Measurements from ENCODE around the gene CDKAL1.

CDKAL1 gene

GRCh38 chr6:21141616-21142303 lies 607.5 kb downstream of the CDKAL1 start:
- Histone ChIP-seq H3K27ac (no peak overlapping the region), H3K4me3 (no peak overlapping the region)
- DNase-seq (ENCODE audit: low spot score): no peak
- TF ChIP-seq CTCF (IDR thresholded peaks at IDR 0.05): no peak

- TF ChIP-seq CTCF (IDR thresholded peaks at IDR 0.05): no peak
- H3K4me3 ChIP-seq: no peak overlapping the region
- no peak overlapping the region for H3K27ac ChIP-seq
- no peak for DNase-seq (ENCODE audit: low spot score)
Observed at GRCh38 chr6:21142741-21143140, 608.5 kb downstream of the CDKAL1 start.

- no peak for TF ChIP-seq CTCF (IDR thresholded peaks at IDR 0.05)
- H3K4me3 ChIP-seq: no peak overlapping the region
- DNase-seq (ENCODE audit: low spot score): no peak
- no peak overlapping the region for H3K27ac ChIP-seq
Observed at GRCh38 chr6:21143645-21144044, 609.4 kb downstream of the CDKAL1 start.

- Histone ChIP-seq H3K27ac (no peak overlapping the region), H3K4me3 (no peak overlapping the region)
- no peak for TF ChIP-seq CTCF (IDR thresholded peaks at IDR 0.05)
- DNase-seq (ENCODE audit: low spot score): no peak
Observed at GRCh38 chr6:21144928-21145327, 610.7 kb downstream of the CDKAL1 start.

- no peak for TF ChIP-seq CTCF (IDR thresholded peaks at IDR 0.05)
- DNase-seq (ENCODE audit: low spot score): no peak
- H3K4me3 ChIP-seq: no peak overlapping the region
- no peak overlapping the region for H3K27ac ChIP-seq
Observed at GRCh38 chr6:21147995-21148394, 613.7 kb downstream of the CDKAL1 start.

GRCh38 chr6:21149470-21149869 lies 615.2 kb downstream of the CDKAL1 start:
- Histone ChIP-seq H3K27ac (no peak overlapping the region), H3K4me3 (no peak overlapping the region)
- DNase-seq (ENCODE audit: low spot score): no peak
- TF ChIP-seq CTCF (IDR thresholded peaks at IDR 0.05): no peak

- DNase-seq (ENCODE audit: low spot score): no peak
- no peak overlapping the region for H3K4me3 ChIP-seq
- TF ChIP-seq CTCF (IDR thresholded peaks at IDR 0.05): no peak
- H3K27ac ChIP-seq: no peak overlapping the region
Observed at GRCh38 chr6:21150667-21151066, 616.4 kb downstream of the CDKAL1 start.

Measured in coronary artery (tissue), 2 donors.